8988T (cell line): ENCODE results near the gene EIF3F.
A peak's percentile ranks its signal among the peaks of the same experiment; 100 is the strongest.

Experiments used
- DNase-seq: peaks from one replicate; pipeline ENCODE4 v3.0.0; 2011

The EIF3F gene

DNA sequence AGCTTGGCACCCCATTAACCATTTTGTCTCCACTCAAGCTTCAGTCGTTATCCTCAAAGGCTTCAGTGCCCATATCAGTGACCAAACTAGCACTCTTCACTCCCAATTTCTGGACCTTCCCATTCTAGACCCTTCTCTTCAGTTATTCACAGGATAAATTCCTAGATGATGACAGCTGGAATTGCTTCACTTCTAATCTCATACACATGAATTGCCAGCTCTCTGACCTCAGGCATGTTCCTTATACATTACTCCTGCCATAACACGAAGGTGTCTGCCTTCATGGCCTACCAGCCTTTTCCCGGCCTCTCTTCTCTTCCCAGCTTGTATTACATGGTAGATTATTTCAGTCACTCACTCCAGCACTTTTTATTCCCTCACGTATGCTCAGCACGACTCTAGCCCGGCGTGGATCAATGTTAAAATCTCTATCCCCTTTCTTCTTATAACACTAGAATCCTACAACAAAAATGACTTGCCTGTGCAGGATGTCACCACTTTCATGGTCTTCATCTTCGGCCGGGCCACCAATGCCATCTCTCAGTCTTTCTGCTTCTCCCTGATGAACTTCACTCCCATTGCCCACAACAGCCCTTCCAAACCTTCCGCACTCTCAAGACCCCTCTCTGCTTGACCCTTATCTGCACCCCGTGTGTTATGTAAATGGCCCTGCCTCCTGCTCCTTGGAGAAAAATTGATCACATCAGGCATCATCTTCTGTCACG lies 36.9 kb downstream of the EIF3F start:
- no peak for DNase-seq

DNA sequence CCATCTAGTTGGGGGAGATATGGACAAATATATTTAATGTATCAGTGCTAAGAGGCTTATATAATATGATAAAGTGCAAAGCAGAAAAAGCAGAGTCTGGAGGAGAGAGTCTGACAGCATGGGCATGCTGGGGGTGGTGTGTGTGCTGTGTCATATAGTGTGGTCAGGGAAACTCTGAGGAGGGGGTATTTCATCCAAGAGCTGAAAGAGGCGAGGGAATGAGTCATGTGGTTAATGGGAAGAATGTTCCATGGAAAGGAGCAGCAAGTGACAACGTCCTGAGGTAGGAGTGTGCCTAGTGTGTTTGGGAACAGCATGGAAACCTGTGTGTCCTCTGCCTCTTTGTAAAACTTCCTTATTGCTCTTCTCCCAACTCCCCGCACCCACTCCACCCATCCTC lies 38.0 kb downstream of the EIF3F start:
- DNase-seq: no peak

DNA sequence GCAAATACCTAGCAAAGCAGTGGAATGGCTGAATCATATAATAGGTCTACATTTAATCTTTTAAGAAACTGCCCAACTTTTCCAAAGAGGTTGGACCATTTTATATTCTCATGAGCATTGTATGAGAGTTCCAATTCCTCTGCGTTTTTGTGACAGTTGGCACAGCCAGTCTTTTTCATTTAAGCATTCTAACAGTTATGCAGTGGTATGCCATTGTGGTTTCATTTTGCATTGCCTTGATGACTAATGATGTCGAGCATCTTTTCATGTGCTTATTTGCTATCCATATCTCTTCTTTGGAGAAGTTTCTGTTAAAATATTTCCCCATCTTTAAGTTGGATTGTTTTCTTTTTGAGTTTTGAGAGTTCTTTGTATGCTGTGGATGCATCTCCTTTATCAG lies 38.7 kb downstream of the EIF3F start:
- no peak for DNase-seq

DNA sequence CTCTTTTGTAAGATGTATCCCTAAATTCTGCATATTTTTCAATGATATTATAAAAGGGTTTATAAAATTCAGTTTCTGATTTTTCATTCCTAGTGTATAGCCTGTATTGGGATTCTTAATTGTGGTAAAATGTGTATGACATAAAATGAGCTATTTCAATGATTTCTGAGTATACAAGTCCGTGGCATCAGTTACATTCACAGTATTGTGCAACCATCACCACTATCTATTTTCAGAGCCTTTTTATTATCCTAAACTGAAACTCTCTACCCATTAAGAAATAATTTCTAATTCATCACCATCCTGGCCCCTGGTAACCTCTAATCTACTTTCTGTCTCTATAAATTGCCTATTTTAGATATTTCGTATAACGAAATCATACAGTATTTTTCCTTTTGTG lies 39.8 kb downstream of the EIF3F start:
- no peak for DNase-seq

DNA sequence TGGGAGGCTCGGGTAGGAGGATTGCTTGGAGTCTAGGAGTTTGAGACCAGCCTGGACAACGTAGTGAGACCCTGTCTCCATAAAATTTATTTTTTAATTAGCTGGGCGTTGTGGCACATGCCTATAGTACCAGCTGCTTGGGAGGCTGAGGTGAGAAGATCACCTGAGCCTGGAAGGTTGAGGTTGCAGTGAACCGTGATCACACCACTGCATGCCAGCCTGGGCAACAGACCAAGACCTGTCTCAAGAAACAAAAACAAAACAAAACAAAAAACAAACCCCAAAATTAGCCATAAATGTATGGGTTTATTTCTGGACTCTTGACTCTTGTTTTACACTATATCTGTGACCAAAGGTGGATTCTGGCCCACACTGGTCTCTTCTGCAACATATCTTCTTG lies 41.6 kb downstream of the EIF3F start:
- DNase-seq: no peak

DNA sequence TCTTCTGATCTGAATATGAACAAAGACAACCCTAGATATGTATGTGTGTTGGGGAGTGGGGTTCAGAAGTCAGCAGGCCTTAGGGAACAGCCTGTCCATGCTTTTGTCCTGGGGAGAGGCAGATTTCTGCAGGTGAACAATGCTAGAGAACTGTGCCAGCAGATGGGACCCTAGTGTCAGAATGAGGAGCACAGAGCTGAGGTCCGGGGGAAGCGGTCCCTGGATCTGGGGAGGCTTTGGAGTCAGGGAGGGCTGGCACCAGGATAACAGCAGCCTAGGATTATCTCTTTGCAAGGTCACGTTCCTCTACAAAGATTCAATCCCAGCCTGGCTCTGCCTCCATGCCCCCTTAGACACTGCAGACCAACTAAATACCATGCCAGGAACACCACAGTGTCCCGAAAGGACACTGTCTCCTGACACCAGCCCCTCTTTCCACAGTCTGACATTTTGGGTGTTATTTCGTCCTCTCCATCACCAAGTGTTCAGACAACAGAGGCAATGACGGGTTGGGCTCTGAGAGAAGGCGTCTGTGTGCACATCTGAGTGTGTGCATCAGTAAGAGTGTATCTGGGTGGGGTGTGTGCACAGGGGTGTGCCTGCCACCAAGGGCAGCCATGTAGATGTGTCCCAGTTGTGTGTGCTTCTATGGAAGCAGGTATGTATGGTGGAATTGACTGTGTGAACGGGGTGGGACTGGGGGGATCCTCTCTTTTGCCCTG lies 43.5 kb downstream of the EIF3F start:
- DNase-seq: no peak

DNA sequence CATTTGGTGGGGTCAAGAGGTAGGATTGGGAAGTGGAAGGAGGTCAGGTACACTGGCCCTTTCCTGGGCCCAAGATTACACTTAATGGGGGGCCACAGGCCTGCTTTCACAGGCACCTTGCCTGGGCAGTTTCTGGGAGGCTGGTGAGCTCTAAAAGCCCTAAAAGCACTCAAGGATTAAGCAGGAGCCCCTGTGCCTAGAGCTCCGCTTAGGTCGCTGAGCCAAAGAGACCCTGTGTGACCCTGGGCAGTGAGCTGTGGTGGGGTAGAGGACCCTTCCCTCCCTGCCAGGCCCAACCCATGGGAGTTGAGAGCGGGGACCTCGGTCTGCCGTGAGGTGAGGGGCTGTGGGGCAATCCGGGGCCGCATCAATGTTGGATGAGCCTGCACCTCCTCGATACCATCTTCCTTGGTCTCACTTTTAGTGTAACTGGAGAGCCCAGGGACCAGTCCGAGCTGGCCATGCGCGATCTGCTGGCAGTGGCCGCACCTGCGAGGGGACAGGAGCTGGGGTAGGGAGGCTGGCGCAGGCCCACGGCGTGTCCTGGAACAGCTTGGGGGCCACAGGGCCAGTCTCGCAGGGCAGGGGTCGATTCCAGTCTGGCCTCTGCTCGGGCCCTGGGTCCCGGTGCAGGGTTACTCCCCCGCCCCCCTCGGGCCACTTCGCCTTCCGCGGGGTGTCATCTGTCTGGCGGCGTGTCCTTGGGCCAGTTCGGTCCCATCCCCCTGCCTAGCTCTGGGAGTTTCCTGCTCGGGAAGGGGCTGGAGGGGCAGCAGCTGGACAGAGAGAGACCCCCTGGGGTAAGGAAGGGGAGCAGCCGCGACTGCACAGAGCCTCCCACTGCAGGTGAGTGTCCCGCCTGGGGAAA lies 44.3 kb downstream of the EIF3F start:
- no peak for DNase-seq

DNA sequence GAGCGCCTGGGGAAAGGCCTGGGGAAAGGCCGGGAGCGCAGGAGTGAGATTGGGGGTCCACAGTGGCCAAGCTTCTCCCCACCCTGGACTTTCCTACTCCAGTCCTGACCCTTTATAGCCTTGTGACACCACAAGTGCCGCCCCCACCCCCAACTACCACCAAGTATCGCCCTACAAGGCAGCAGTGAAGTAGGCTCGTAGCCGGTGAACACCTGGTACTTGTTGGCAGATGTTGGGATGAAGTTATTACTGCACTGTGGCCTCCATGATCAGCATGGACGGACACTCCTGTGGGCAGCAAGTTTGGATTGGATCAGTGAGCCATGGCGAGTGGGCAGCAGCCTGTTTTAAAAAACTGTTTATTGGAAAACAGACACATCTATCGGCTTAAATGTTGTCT lies 45.0 kb downstream of the EIF3F start:
- no peak for DNase-seq

DNA sequence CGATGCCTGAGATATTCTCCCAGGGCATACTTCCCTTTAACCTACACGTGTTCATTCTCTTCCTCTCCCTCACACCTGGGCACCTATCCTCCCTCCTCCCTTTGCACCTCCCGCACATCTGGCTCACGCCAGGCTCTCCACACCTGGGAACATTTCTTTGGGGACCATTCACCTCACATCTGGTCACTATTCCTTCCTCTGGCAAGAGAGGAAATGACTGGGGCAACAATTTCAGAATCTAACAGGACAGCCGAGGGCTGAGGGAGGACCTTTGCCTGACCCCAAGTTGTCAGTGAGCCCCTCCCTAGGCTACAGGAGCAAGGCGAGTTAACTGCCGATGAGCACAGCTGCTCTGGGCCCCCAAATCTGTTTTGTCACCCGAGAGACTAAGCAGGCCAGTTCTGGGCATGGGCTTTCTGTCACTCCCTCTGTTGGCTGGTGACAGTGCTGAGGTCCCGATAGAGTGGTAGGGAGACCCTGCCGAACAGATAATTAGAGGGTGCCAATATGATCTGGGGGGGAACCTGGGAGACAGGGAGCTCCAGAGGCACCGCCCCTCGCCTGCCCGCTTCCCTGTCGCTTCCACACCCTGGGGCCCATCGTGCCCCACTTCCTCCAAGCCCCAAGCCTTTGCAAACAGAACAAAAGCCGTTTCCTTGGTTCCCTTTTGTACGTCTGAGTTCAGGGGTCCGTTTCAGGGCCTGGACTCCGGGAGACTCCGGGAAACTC lies 45.6 kb downstream of the EIF3F start:
- DNase-seq: no peak

DNA sequence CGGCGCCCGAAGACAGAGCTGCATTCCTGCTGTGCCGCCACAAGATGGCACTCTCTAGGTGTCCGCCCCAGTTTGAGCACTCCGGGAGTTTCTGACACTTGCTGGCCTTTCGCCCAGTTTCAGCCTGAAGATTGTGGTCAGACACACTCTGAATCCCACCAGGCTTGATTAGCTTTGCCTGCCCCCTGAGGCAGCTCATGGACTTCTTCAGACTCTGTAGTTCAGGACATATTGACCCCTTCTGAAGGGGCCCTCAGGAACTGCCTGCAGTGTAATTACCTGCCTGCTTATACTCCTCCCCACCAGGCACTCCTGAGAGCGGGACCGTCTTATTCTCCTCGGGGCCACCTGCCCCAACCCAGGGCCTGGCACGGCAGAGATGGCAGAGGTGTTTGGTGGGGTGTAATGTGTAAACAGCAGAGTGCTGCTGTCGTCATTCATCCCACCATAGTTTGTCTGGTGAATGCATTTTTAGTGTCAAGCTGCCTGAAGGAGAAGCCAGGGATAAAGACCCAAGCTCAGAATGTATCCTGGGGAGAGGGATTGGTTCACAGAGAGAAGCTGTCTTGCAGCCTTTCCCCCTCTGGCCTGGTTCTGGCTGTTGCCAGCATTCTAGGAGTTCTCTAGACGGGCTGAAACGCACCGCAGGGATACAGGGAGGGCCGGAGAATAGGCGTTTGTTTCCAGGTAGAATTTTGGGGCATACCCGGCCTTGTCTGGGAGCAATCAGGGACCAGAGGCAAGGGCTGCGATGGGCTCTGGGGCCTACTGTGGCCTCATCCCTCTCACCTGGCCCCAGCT lies 46.4 kb downstream of the EIF3F start:
- peak; percentile 74 for DNase-seq

DNA sequence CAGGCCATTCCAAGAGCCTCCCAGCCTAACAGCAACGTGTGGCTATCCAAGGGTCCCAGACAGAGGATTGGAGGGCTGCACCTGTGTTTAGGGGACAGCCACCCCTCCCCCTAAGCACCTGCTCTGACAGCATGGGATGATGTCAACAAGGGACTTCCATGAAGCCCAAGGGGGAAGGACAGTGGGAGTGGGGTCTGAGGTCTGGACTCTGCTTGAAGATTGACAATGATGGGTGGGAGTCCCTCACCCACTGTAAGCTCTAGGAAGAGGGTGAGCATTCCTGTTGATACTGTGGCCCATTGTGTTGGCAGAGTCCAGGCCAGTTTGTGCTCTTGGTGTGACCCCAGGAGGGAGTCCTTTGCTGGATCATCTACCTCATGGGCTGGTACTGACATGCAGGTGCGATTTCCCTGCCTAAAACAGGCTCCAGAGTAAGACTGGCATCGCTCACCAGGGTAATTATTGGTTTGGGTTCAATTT lies 47.0 kb downstream of the EIF3F start:
- DNase-seq: no peak

DNA sequence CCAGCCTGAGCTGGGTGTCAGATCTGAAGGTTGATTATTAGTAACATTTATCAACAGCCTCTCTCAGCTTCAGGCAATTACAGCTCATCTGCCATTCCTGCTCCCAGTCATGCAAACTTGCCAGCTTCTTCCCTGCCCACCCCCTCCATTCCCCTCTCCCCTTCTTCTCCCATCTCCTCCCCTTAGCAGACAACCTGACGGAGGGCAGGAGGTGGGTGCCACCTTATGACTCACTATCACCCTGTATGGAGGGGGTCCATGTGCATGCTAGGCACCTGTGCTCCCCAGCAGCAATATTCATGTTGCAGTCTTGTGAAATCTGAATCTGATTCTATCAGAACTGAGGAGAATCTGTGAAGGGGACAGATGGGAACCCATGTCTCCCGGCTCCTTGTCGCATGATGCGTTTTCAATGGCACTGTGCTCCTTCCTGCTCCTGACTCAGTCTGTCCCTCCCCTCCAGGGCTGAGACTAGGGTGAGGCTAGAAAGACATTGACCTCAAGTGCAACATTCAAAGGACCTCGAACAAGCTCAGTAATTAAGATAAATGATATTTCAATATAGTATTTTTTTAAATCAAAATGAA lies 47.6 kb downstream of the EIF3F start:
- no peak for DNase-seq

DNA sequence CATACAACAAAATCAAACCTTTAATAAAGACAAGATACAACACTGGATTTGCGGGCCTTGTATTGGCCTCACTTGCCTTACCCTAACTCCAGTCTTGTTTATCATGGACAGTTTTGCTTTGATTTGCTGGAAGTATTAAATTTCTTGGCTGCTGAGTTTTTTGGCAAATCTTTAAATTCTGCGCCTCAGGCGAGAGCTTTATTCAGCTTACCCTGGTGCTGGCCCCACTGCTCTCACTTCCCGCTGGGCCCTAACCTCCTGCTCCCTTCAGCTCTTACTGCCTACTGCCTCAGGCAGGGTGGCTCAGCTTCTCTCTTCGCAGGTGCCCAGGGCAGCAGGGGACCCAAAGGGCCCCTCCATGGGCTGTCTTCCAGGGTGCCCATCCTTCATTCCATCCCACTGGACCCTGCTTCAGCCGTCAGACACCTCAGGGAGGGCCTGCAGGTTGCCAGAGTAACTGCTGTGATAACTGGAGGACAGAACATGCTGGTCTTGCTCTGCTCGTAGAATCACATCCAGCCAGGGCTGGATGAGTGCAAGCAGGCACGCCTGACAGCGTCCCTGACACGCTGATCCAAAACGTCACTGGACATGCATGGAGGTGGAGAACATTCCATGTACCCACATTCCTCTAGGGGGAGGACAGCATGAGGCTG lies 48.2 kb downstream of the EIF3F start:
- no peak for DNase-seq

DNA sequence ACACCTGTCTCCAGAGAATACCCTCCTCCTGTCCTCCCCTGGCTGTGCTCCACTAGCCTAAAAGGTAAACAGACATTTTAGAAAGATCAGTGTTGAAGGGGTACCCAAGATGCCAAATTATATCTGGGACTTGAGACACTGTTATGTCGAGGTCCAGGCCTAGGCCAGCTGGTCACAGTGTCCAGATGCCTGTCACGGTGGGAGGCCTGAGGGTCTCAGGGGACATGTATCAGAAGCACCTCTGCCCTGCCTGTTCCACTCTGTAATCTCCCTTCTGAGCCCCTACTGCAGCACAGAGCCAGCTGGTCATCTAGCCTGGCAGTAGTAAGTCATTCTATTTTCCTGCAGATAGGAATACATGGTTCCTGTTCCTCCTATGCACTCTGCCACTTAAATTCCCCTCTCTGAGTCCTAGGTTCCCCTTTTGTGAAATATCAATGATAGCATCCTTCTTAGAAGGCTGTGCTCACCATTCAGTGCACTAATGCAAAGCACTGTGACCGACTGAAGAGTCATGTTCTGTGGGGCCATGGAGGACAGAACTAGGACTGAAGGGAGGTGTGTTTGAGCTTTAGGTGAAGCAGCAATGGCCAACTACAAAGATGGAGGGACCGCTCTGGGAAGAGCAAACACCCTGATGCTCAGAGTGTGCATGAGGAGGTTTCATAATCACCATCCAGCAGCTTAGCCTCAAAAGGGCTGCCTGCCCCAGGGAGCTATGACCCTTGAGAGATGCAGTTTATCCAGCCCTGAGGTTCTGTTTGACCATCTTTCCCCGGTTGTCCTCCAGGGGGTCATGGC lies 49.1 kb downstream of the EIF3F start:
- no peak for DNase-seq

DNA sequence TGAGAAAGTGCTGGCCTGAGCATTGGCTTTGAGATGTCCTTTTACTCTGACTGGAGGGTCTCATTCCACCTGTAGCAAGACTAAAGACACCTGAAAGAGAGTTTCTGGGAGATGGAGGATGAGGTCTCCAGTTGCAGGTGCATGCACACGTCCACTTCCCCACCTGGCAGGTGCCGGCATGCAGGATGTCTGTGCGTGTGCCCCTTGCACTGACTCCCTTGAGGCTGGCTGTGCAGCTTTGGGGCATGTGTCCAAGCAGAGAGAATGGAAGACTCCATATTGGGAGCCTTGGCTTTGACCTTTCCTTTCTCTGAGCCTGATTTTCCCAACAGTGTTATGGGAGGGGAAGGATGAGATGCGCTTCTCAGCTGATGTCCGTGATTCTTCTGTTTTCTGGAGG lies 49.8 kb downstream of the EIF3F start:
- DNase-seq: no peak

DNA sequence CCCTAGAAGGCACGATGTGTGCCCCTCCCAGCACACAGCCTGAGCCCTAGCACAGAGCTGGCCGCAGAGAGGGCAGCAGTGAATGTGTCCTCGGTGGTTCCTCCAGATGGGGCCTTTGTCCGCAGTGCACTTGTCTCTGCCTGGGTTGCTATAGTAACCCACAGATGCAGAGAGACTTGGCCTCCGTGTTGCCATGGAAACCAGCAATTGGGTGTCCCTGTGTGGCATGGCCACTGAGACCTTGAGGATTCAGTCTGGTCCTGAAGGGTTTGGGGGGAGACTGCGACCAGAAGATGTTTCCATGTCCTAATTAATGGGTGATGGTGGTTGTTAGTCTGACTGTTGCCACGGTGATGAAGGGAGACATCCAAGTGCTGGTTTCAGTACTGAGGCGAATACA lies 51.3 kb downstream of the EIF3F start:
- DNase-seq: no peak

DNA sequence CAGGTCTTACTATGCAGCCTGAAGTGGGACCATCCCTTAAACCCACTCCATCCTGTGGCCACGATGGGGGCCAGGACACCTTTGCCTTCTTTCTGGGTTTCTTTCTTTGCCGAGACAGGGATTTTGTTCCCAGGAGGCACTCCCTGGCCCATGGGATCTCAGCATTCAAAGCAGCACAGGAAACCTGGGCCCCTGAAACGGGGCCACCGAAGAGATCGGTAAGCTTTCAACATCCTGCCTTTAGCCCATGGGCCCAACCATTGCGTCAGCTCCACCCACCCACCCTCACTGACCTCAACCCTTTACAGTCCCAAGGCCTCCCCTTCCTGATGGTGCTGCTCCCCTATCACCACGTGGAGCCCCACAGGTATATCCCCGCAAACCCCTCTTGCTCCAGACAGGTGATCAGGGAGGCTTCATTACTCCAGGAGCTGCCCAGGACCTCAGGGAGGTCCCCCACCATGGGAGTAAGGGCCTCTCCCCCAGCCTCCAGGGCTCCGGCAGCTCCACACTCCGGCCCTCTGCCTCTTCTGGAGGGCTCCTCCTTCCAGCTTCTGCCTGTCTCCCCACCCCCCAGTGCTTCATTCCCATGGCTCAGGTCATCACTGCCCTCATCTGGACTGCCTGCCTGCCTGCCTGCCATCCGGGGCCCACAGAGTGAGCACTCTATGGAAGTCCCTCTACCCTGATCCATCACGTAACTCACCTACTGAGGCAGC lies 51.8 kb downstream of the EIF3F start:
- DNase-seq: no peak

DNA sequence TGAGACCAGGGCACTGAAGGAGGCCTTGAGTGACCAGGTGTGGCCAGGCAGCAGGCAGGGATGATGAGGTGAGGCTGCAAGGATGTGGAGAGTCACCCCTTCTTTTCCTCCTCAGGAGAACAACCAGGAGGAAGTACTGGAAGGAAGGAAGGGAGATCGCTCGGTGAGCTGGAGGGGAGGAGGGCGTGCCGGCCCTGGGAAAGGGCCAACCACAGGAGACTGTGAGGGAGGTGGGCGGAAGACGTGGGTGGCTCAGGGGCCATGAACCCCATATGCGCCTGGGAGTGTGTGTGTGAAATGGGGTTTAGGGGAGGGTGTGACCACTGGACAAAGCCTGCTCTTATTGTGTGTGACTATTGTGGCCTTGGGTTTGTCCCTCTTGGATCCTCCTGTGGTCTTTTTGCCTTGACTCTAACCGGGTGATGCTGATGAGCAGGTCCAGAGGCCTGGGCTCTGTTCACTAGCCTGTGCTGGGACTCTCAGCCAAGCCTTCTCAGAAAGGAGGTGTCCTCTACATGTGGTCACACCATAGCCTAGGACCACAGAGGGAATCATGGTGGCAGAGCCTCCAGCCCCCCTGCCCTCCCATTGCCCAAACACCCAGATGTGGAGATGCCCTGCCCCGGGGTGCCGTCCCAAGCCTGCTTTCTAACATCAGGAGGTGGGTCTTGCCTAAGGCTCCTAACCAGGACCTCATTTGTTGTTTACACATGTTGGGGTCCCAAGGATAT lies 52.6 kb downstream of the EIF3F start:
- DNase-seq: no peak
